ENCODE measurements around the gene EI24.

DNA sequence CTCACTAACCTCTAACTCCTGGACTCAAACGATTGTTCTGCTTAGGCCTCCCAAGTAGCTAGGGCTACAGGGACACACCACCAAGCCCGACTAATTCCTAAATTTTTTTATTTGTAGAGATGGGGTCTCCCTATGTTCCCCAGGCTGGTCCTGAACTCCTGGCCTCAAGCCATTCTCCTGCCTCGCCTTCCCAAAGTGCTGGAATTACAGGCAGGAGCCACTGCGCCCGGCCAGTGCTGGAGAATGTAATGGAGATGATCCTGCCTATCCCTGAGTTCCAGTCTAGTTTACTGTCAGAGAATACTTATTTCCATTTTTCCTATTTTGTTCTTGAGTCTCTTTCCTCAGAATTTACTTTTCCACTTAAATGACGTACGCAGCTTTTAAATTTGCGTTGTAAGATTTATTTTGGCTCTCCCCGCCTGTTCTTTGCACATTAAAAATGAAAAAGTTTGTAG, 55.5 kb downstream of the EI24 start, which contains the start of gene CHEK1:
- TF ChIP-seq POLR2A (IDR thresholded peaks at IDR 0.05) = no peak
- TF ChIP-seq, protein P1, sequence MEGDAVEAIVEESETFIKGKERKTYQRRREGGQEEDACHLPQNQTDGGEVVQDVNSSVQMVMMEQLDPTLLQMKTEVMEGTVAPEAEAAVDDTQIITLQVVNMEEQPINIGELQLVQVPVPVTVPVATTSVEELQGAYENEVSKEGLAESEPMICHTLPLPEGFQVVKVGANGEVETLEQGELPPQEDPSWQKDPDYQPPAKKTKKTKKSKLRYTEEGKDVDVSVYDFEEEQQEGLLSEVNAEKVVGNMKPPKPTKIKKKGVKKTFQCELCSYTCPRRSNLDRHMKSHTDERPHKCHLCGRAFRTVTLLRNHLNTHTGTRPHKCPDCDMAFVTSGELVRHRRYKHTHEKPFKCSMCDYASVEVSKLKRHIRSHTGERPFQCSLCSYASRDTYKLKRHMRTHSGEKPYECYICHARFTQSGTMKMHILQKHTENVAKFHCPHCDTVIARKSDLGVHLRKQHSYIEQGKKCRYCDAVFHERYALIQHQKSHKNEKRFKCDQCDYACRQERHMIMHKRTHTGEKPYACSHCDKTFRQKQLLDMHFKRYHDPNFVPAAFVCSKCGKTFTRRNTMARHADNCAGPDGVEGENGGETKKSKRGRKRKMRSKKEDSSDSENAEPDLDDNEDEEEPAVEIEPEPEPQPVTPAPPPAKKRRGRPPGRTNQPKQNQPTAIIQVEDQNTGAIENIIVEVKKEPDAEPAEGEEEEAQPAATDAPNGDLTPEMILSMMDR (IDR thresholded peaks at IDR 0.05) = no peak
- no peak for TF ChIP-seq POLR2AphosphoS5 (IDR thresholded peaks at IDR 0.05)
- TF ChIP-seq EP300 (IDR thresholded peaks at IDR 0.05) = no peak
